Gastrocnemius medialis (tissue), 4 donors: Measurements from ENCODE around the gene MCF2L.

Source experiments
- CTCF ChIP-seq, 5 experiments: fragments of 450-650 bp in 3 of 5; fragments of 200-600 bp in 2 of 5; sonication (generic) in 2 of 5; IDR thresholded peaks in 4 of 5; conservative IDR thresholded peaks in 1 of 5; 1 replicate in 4 of 5; 2 replicates in 1 of 5; pipeline ENCODE4 v1.5.1; 2016 to 2019; ENCODE audit warnings: antibody characterized with exemption in 5 of 5, mild to moderate bottlenecking in 3 of 5, moderate library complexity in 3 of 5
- POLR2A ChIP-seq, 2 donors: fragments of 450-650 bp; IDR thresholded peaks; one replicate each; pipeline ENCODE4 v1.6.1; 2017; ENCODE audit warnings: antibody characterized with exemption in 2 of 2, mild to moderate bottlenecking in 2 of 2, moderate library complexity in 2 of 2

GRCh38 chr13:113139577-113139976 lies 170.6 kb downstream of the MCF2L start:
- TF ChIP-seq CTCF (IDR thresholded peaks at IDR 0.05 in 4 of 5, conservative IDR thresholded peaks at IDR 0.05 in 1 of 5) (no peak), POLR2A (IDR thresholded peaks at IDR 0.05) (no peak)
